GM23248 (cell line): ENCODE measurements around the gene GSTM4.

Source experiments
- EZH2 ChIP-seq: fragments of 200-600 bp; sonication (generic); IDR thresholded peaks from 2 replicates; pipeline ENCODE4 v1.6.1; 2018; ENCODE audit warnings: antibody characterized with exemption, mild to moderate bottlenecking; ENCODE audit not compliant: insufficient read depth, poor library complexity, severe bottlenecking
- EZH2phosphoT487 ChIP-seq: fragments of 200-600 bp; sonication (generic); IDR thresholded peaks from 2 replicates; pipeline ENCODE4 v1.6.1; 2018; ENCODE audit warnings: antibody characterized with exemption, moderate library complexity, mild to moderate bottlenecking, low read depth; ENCODE audit not compliant: insufficient read depth

- TF ChIP-seq EZH2 (no peak), EZH2phosphoT487 (no peak)
Measured at GRCh38 chr1:109623601-109624161, 32.2 kb upstream of the GSTM4 start.
